DLD1 (cell line): Measurements from ENCODE around the gene NOL4L.

Experiments
- in situ Hi-C: cut with HindIII; loops from 2 replicates; pipeline ENCODE4 v1.10.0; 2017; ENCODE audit warnings: low sequenced_read_pairs

Gene NOL4L

DNA sequence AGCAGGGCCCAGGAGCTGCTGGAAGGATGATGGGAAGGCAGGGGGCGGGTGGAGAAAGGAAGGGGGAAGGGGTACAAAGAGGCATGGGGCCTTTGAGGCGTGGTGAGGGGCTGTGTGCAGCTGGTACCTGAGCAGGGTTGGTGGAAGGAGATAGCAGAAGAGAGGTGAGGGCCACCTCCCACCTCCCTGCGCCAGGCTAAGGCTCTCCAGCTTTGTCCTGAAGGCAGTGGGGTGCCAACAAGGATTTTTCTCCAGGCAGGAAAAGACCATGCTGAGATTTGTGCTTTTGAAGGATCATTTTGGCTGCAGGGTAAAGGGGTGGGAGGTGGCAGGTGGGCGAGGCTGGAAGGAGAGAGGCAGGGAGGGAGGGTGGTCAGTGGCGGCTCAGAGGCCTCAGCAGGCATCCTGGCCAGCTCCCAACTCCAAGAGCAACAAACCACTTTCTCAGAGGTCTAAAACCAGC lies 40.8 kb downstream of the NOL4L start:
- in situ Hi-C loops = no loop called here

DNA sequence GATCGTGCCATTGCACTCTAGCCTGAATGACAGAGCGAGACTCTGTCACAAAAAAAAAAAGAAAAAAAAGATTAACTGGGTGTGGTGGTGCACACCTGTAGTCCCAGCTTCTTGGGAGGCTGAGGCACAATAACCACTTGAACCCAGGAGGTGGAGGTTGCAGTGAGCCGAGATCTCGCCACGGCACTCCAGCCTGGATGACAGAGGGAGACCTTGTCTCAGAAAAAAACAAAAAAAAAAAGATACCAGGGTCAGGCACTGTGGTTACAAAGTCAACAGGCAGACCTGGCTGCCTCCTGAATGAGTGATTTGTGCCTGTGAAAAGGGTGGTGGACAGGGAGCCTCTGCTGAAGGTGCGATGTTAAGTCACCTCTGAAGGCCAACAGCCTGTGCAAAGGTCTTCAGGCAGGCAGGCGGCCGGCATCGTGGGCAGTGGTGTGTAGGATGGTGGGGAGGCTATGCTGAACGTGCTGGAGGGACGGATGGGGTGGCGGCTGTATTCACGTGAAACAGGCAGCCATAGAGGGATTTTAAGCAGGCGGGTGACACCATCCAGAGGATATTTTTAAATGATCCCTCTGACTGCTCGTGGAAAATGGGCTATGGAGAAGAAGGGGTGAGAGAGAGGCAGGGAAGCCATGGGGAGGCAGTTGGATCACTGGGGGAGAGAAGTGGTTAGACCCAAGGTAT lies 41.4 kb downstream of the NOL4L start:
- in situ Hi-C loops = no loop called here

DNA sequence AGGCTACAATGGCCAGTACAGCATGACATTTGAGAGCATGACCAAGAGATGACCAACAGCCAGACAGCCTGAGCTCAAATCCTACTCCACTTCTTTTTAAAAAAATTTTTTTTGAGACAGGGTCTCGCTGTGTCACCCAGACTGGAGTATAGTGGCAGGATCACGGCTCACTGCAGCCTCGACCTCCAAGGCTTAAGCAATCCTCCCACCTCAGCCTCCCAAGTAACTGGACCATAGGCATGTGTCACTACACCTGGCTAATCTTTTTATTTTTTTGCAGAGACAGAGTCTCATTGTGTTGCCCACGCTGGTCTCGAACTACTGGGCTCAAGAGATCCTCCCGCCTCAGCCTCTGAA lies 42.9 kb downstream of the NOL4L start:
- in situ Hi-C loops = no loop called here

DNA sequence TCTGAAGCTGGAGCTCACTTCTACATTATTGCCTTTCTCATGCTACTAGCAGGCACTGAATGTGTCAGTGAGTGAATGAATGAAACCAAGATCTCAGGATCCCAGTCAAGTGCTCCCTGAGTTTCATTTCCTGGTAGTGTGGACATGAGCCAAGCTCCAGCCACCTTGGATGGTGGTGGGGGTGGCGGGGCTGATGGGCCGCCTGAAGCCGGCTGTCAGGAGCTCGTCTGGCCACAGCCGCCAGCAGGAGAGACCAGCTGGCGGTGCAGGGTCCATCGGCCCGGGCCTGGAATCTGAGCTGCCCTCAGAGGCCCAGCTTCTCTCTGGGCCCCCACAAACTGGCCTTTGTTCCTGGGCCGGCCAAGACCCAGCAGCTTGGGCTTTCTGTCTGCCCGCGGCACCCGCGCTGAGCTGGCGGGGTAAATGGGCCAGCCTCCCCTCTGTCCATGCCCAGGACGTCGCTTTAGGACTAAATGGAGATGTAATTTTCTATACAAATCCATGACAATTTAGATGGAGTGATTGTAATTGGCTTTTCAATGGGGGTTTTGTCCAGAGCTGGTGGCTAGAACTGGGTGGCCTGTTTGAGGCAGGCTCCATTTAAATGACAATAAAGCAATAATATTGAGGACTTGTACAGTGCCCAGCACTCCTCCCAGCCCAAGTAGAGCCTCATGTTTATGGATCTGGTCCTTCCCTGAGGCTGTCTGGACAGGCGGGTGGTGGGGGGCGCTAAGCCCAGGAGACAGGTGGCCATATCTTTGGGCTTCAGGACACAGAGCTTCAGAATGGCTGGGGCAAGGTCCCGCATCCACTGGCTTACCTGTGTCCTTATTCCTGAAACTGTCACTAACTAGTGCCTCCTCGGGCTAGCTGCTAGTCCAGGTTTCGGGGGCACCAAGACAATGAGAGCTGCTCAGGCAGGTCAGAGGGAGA lies 43.5 kb downstream of the NOL4L start:
- in situ Hi-C loops = no loop called here

DNA sequence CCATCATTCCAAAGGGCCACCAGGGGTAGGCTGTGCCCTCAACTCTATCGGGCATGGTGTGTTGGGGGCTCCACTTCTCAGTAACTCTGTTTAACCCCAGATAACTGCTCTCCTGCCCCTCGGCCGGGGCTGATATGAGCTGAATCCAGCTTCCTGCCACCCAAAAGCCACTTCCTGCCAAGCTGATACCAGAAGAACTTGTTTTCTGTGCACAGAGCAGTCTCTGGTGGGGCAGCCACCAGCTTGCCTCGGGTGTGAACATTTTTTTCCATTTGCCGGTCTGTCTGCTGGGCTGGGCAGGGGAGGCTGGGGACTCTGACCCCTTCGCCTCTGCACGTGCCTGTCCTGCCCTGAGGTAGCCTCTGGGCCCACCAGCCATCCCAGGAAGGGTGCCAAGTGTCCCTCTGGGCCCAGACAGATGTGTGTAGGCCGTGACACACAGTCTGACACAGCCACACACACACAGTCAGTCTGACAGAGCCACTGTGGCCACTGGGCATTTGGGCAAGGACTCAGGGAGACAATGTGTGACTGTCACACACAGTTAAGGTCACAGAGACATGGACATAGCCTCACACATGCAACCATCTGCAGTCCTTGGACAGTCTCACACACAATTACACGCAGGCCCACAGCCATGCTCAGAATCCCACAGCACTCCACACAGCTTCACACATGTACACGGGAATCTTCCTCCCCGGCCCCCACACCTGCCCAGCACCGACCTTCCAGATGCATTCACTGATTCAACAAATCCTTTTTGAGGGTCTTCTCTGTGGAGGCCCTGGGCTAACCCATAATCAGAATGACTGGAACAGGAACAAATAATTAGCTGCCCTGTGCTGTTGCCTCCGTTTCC lies 45.1 kb downstream of the NOL4L start:
- in situ Hi-C loops = no loop called here

DNA sequence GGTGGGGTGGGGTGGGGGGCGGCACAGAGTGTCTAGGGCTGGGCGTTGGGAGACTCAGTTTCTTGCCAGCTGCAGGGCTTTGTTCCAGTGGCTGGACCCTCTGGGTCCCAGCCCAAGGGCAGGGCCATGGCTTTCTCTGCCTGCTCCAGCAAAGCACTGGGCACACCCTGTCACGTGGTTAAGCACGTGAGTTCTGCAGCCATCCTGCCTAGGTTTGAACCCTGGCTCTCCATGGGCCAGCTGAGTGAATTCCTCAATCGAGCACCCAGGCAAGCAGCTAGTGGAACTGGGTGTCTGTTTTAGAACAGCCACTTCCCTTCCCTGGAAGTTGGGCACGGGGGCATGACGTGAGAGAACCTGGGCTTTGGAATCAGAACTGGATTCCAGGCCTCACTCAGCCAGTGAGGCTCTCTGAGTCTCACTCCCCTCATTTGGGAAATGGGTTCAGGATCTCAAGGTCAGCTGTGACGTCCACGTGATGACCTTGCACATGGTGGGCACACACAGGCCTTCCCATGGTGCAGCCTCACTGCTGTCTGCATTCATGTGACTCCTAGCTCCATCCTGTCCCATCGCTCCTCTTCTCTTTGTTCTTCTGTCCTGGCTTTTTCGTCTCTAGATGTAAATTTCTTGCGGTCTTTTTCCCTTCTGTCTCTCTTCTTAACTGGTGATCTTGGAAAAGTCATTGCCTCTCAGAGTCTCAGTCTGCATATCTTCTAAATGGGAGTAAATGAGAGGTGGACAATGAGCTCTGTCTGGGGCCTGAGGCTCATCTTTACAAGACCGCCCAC lies 45.9 kb downstream of the NOL4L start:
- in situ Hi-C loops = no loop called here

DNA sequence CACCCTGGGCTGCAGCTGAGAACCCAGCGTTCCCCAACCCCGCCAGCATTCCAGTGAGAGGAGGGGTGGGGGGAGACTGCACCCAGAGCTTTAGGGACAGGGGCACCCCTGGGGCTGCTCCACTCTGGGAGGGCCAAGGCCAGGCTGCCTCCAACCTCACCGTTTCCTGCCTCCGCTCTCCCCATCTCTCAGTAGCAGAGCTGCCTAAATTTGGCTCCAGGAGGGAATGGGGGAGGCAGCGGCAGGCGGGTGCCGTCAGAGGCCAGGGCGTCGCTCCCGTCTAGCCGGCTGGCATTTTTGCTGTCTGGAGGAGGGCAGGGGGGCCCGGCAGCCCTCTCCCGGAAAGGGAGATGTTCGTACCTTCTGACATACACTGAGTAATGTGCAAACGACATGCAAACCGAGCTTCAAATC lies 46.6 kb downstream of the NOL4L start:
- in situ Hi-C loops = no loop called here

DNA sequence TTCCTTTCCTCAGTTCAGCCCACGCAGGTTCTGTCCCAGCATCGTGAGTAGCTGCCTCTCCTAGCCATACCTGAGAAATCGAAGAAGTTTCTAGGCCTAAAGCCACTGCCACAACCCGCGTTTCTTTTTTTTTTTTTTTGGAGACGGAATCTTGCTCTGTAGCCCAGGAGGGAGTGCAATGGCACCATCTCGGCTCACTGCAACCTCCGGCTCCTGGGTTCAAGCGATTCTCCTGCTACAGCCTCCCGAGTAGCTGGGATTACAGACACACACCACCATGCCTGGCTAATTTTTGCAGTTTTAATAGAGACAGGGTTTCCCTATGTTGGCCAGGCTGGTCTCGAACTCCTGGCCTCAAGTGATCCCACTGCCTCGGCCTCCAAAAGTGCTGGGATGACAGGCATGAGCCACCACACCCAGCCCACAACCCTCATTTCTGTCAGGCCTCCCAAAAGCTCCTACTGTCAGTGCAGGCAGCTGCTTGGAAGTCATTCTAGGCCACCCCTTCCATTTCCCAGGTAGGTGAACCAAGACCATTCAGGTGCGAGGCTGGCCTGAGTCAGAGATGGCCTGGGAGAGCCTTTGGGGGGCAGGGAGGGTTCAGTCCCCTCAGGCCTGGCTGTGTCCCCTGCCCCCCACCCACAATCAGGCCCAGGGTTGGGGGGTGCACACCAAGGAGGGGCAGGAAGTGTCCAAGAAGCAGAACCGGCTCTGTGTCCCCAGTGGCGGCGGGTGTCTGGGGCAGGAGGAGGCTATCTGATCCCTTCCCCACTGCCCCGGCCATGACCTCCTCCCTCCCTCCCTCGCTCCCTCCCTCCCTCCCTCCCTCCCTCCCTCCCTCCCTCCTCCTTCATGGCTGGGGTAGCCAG lies 47.2 kb downstream of the NOL4L start:
- in situ Hi-C loops = no loop called here

DNA sequence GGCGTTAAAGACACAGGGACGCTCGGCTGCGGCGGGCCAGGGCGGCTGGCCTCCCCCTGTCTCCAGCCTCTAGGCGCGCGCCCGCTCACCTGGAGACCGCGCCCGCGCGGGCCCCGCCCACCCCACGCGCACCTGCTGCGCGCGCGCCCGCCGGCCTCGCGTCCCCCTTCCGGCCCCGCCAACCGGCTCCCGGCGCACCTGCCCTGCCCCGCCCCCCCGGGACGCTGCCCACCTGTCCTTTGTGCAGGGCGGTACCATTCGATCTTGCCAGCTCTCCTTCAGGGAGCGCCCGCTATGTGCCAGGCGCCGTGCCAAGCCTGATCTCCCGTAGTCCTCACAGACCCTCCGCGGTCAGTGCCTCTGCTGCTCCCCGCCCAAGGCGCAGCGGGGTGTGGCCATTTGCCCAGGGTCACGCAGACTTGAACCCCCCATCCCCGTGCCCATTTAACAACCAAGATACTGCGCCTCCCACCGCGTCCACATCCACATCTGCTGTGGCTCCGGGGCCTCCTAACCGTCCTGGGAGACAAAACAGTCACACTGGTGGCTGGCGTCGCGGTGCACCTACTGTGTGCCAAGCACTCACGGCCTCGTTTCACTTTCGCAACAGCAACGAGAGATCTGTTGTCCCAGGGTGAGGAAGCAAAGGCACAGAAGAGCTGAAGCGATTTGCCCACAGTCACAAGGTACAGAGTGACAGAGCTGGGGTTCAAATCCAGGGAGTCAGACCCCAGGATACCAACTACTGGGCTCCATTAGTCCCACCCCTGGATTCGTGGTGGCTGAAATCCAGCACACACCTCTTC lies 48.1 kb downstream of the NOL4L start:
- in situ Hi-C loops = no loop called here

DNA sequence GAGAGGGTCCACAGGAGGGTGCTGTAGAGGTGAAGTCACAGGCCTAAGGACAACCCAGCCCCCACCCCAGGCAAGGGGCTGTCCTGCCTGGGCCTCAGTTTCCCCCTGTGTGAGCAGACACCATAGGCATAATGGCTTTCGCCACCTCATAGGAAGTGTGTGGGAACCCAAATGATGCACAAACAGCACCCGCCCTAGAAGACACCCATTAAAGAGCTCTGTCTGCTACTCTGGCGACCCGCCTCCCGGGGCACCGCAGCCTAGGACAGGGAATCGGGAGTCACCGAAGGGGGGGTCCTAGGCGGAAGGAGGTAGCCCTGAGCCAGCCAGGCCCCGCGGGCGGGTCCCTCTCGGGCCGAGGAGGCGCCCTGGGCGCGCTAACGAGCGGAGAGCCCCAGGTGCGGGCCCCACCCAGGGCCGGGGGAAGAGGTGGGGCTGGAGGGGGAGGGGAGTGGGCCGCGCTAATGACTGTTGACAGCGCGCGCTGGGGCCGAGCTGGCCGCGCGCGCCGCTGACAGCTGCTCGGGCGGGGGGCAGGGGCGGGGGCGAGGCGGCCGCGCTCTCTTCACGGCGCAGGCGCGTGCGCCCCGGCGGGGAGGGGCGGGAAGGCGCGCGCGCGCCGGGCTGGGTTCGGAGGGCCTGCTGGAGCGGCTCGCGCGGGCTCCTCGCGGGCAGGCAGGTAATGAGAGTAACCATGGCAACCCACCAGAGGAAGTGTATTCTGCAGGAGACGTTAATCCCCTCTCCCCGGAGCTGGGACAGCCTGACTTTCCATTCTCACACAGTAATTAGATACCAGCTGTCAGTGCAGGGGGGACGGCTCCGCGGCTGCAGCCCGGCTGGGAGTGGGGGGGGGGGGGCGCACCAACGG lies 48.9 kb downstream of the NOL4L start:
- in situ Hi-C loops = no loop called here

DNA sequence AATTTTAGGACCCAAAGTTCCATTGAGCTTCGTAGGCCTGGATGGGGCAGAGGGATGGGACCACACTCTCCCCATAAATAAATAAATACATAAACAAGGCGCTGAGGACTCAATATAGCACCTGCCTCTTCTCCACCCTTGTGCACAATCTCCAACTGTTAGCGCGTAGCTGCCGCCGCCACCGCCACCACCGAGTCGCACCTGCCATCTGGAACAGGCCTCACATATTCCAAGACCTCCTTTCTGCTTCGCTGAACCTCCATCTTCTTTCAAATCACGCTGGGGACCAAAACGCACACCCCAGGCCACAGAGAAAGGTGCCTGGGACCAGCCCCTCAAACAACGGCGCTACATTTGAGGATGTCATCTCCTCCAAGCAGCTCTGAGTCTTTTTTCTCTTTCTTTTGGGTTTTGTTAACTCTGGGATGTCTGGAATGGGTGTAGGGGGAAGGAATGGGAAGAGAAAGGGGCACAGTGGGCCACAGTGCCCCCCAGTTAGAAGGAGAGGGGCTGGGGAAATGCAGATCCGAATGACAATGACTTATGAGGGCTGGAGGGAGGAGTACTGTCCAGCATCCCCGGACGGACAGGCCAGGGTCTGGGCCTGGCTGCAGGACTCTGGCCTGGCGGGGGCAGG lies 49.7 kb downstream of the NOL4L start:
- in situ Hi-C loops = no loop called here

DNA sequence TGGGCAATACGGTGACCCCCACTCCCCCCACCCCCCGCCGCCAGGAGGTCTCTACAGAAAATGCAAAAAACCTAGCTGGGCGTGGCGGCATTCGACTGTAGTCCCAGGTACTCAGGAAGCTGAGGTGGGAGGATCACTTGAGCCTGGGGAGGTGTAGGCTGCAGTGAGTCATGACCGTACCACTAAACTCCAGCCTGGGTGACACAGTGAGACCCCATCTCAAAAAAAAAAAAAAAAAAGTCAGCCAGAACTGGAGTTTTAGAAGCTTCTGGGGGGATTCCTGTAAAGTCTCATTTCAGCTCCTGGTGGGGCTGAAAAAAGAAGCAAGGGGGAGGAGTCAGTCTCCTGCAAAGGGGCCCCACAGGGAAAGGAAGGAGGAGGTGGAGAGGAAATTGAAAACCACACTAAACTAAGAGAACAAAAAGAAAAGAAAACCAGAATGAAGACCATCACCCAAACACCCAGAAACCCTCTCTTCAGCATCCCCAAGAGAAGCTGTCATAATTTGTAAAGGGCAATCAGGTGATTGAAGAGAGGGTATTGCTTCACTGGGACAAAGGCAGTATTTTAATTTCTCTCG lies 50.4 kb downstream of the NOL4L start:
- in situ Hi-C loops = no loop called here

DNA sequence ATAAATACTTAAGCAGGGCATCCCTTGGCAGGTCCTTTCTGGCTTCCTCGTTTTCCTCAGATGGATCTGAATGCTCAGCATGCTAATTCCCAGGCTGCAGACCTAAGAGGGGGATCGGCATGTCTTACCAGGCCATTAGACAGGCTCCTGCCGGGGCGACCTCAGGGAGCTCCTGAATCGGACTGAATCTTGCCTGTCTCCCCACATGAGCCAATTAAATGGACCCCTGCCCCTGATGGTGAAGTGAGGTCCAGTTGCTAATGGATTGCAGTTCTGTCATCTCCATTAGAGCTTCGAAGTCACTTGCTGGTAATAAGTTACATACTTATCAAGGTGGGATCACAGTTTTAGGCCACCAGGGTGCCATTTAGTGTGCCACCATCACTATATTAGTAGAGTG lies 51.4 kb downstream of the NOL4L start:
- in situ Hi-C loops = no loop called here

DNA sequence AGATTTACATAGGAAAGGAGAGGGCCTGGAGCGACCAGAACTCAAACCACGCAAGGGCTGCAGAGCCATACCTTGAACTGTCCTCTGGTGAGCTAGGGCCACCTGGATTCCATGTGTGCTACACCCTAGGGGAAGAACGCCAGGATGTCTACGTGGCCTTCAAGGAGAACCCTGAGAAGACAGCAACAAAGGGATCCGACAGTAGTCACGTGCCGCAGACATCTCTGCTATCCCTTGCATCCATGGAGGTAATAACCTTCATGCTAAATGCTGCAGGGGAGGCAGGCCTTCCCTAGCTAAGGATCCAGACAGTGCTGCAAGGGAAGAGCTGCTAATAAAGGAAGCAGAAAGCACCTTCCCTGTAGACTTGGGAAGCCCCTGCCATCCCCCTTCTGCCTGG lies 52.9 kb downstream of the NOL4L start:
- in situ Hi-C loops = no loop called here

DNA sequence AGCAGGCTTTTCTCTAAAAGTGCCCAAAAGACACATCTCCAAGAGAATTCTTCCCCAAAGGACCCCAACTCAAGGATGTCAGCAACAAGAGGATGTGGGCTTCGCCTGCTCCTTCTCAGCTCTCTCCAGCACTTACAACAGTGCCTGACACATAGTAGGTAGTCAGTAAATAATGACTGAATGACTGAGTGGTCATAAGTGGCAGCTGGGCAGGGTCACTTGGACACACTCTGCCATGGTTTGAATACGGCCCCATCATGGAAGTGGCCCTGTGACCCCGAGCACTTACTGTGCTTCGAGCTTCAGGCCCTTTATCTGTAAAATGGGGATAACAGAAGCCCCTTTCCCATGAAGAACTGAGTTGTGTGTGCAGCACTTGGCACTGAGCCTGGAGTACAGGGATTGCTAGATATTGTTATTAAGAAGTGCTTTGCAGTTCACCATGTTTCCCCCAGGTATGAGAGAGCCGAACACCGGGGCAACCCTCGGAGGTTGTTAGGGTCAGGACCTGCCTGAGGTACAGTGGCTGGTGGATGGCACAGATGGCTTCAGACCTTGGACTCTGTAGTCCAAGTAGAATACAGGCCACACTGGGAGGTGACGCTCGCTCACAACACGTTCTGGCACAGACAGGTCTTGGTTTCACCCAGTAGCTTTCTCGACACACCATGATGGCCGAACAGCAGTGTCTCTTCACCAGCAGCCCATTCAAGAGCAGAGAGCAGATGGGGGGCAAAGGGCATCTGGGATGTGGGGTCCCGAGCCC lies 56.0 kb downstream of the NOL4L start:
- in situ Hi-C loops = no loop called here

DNA sequence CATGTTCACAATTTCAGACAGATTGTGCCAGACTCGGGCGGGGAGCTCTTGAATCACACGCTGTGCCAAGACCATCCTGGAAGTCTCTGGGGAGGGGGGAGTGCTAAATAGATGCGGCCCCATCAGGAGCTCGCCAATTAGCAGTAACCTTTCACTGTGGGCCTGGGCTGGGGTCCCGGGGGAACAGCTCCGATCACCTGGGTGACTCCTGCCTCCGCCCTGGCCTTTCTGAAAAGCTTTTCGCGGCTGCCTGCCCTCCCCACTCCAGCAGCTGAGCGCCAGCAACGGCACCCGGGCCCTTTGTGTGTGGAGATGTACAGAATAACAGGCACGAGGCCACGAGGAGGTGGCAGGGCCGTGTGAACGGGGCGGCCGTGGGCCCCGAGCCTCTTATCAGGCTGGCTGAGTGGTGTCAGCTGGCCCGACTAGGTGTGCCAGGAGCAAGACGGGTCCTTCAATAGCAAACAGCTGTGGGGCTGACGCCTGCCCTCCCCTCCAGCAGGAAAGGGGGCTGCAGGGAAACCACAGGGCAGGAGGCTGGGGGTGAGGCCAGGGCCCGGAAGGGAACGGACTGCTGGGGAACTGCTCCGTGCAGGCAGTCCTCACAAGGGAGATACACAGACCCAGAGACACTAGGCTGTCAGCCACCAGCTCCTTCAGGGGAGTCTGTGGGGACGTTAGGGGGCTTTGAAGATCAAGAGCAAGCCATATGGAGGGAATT lies 56.8 kb downstream of the NOL4L start:
- in situ Hi-C loops = no loop called here
